NCI-H1105 treated with DMSO at 0.1 percent for 48 hours (cell line): ENCODE data around the gene DPP4.

Source experiments
- DNase-seq: peaks from one replicate; lab custom pipeline; 2025; lab: John Stamatoyannopoulos, UW

DPP4 gene

GRCh38 chr2:162085090-162085891 lies 11.3 kb upstream of the DPP4 start:
- no peak for DNase-seq

GRCh38 chr2:162084536-162084935 lies 10.5 kb upstream of the DPP4 start:
- DNase-seq, result no peak

- no peak for DNase-seq
Observed at GRCh38 chr2:162082681-162083080, 8.7 kb upstream of the DPP4 start.

- no peak for DNase-seq
Observed at GRCh38 chr2:162082036-162082435, 8.0 kb upstream of the DPP4 start.

- no peak for DNase-seq
Observed at GRCh38 chr2:162079514-162079913, 5.5 kb upstream of the DPP4 start.

- no peak for DNase-seq
Observed at GRCh38 chr2:162075689-162076132, 1.7 kb upstream of the DPP4 start.

GRCh38 chr2:162074928-162075688 lies 1.1 kb upstream of the DPP4 start:
- DNase-seq, result no peak

GRCh38 chr2:162074632-162074895 lies 549 bp upstream of the DPP4 start:
- no peak for DNase-seq

DNA sequence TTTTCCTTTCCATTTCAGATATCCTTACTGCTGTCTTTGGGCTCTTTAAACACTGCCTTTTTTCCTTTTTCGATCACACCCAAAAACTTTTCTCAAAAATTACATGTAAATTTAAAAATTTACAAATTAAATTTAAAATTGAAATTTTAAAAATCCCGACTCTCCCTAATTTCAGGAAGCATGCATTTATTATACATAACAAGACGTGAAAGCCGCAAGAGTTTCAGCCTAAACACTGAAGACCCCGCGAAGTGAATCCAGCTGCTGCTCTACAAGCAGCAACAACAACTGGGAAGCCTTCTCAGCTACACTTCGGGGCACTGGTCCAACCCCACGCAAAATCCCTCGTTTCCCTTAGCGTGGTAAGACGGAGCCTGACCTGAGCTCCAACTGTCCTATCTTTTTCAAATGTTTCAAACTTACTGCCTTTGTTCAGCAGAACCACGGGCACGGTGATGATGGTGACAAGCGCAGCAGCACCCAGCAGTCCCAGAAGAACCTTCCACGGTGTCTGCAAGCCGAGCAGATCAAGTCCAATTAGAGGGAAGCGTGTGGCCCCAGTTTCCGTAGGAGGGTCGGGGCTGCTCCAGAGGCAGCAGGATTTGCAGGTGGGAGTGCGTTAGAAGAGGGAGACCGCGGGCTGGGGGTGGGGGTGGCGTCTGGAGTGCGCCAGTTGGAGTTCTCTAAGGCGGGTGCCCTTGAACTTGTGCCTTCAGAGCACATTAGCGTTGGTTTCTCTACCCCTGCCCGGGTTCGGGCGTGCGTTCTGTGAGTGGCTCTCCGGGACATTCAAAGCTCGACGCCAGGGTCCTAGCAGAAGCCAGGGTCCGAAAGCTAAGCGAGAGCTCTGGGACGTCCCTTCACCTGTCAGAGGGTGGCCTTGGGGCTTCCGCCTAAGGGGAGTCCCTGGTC lies 783 bp downstream of the DPP4 start:
- no peak for DNase-seq

DNA sequence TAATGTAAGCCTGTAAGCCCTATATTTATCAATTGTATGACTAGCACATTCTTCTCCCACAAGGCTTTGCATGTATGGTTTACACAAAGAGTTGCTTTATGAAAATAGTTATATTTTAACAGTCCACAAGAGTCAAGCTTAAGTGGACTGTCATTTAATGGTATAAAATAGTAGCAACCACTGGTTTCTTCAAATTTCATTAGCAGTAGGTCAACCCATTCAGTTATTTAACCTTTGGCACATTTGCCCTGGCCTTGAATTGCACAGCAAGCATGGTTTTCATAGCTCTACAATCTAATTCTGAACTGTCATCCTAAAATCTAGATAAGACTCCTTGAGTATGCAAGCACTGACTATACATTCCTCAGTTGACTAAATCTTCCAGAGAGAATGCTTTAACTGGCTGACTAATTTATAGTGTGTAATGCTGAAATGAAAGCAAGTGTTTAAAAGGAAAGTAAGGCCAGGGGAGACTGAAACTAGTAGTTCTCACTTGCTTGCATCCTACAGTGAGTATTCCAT lies 1.8 kb downstream of the DPP4 start:
- DNase-seq, result no peak

DNA sequence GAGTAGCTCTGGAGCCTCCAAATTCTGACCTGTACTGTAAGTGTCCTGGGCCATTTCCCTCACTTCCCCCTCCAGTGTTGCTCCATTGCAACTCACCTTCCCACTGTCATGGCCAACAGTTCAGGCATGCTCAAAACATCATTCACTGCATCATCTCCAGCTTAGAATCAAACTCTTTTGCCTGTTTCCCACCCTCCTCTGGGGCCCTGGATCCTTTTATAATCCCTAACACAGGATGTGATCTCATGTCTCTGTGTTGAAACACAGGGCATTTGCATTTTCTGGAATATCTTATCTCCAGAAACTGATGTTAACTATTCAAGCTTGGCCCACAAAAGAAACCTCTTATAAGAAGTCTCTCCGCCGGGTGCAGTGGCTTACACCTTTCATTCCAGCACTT lies 3.0 kb downstream of the DPP4 start:
- no peak for DNase-seq

DNA sequence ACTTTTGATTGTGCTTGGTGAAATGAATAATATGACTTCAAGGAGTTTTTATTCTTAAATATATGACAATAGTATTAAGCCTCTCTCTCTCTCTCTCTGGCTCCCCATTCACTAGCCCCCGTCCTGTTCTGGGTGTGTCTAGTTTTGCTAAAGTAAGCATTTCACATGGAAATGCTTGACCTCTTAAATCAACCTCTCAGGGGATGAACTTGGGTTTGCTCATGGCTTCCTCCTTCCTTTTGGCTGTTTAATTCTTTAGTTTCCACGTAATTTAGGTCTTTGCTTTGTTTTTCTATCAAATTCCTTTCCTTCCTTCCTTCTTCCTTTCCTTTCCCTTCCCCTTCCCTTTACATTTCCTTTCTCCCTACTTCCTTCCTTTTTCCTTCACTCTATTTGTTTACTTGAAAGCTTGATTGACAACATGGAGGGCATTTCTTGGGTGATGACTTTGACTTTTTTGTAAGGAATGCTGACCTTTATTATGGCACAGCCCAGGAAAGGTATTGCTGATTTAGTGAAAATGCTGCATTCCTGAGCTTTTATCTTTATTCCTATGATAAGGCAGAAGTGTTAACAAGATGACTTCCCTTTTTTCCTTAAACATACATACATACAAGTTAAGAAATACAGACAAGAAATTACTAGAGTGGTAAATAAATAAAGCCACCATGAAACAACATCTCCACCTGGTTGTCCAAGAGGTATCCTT lies 3.6 kb downstream of the DPP4 start:
- no peak for DNase-seq

DNA sequence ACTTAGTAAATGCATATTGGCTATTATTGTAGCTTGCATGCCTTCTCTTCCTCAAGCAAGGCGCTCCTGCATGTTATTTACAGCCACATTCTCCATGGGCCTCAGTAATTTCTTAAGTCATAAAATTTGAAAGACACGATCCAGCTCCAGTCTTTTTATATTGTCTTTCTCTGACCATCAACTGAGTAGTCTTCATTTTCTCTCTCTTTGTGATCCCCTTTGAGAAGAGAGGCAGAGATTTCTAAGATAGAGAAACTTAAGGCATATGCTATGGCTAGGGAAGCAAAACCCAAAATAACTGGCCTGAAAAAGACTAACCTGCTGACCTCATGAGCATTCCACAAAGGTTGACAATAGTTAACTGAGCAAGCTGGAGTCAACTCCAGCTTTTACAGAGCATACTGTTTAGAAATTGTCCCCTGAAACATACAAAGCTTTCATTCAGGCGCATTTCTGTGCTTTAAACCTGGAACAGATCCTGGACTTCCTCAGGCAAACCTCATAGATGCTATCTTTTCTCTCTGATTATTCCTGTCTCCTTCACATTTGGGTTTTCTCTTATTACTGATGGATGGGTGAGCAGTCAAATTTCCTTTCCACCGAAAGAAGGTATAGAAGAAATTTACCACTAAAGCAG lies 4.6 kb downstream of the DPP4 start:
- DNase-seq, result no peak

DNA sequence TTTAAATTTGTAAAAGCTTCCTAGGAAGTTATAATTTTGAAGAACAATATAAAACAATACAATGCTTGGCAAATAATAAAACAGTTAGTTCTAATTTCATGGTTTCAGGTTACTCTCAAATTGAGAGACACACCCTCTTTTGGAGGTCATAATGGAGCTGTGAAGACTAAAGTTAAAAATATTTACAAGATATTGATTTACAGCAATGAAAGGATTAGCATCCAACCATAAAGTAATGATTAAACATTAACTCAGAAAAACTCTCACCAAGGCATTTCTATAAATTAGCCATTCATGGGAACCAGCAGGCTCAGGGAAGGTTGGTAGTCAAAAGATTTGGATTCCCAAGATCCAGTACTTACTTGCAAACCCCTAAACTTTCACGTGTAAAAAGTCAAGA lies 6.4 kb downstream of the DPP4 start:
- DNase-seq, result no peak

DNA sequence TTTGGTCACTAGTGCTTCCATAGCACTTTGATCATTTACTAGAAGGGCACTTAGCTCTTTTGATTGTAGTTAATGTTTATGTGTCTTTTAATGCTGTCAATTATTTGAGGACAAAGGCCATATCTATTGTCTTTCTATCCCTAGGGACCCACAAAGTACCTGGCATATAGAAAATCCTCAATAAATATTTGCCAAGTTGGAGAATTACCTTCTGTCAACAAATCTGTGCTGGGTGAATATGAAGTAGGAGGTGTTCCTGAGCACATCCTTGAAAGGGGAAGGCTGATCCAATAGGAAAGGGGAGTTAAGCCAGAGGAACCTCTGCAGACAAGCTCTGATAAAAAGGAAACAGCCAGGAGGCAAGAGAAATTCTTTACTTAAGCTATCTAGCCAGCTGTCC lies 8.2 kb downstream of the DPP4 start:
- no peak for DNase-seq

DNA sequence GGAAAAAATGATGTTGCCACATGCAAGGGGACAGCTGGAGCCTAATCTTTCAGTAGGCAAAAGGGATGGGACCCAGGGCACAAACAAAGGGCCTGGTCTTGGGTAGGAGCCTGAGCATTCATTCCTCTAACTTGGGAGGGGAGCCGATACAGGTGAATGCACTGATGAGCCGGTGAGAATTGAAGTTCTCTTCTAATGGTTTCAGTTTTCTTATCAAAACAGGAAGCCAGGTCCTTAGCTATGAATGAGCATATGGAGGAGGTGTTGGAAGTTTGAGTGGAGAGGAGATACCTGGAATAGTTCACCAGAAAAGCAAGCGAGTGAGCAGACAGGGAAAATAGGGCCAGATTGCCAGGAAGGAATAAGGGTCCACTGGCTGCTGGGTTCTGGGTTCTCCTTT lies 10.1 kb downstream of the DPP4 start:
- DNase-seq, result no peak

DNA sequence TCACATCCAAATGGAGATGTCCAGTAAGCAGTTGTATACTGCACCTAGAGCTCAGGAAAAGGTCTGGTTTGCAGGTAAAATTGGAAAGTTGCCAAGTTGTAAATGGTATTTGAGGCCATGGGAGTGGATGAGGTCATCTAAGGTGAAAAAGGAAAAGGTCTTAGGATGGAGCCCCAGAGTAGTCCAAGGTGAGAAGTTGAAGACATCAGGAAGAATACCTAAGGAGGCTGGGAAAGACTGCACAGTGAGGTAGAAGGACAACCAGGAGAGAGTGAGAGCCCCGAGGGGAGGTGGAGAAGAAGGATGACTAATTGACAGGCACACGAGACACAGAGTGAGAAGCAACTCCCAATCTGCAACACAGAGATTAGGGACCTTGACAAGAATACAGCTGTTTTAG lies 10.7 kb downstream of the DPP4 start:
- no peak for DNase-seq

DNA sequence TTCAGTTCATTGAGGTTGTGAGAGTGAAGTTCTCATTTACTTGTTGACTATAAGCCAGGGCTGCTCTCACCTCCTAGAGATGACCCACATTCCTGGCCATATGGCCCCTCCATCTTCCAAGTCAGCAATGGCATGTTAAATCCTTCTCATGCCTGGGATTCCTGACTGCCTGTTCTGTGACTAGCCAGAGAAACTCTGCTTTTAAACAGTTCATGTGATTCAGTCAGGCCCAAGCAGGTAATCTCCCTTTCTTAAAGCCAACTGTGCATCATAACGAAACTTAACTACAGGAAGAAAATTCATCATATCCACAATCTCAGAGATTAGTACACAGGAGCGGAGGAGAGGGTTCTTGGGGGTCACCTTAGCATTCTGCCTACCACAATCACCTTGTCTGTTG lies 11.5 kb downstream of the DPP4 start:
- DNase-seq, result no peak

GRCh38 chr2:162061021-162061420 lies 13.0 kb downstream of the DPP4 start:
- DNase-seq, result no peak

DNA sequence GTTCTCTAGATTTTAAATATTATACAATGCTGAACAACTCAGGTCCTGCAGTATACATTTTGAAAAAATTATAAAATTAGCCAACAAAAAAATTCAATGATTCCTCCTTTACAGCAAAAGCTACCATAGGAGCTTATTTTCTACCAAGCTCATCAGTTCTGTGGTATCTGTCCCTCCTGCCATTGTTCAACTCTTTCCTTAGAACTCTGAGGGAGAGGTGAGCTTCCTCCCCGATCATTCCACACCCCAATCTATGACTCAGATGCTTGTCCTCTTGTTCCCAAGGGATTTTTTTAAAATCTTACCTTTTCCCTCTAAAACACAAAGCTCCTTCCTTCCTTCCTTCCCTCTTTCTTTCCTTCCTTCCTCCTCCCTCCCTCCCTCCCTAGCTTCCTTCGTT lies 13.5 kb downstream of the DPP4 start:
- no peak for DNase-seq

DNA sequence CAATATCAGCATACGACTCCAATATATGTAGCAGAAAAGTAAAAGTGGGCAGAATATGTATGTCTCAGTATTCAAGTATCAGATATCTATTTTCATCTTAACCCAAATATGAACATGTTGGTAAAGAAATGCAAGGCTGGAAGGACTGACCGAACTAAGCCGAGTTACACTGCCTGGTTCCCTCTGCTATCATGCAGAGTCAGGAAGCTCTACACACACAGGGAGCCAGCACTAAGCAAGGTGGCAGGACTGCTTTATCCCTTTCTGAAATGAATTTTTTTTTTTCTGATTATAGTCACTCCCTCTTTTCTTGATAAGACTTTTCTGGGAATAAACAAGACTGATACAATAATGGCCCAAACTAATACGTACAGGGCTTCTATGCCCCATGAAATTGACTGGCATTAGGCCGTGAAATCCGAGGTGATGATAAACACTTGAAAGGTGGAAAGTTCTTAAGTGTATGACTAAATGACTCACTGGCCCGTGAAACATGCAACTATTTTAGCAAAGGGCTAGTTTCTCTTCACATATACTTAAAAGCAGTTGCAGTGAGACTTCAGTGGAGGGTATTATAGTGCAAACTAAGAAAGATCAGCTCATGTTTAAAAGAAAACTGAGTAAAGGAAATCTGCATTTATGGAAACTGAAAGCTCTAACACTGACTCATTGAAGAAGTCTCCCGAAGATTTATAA lies 14.9 kb downstream of the DPP4 start:
- DNase-seq, result no peak
